ENCODE measurements around the gene RFXAP. TPM values are rescaled to one million over a fixed set of nuclear protein-coding genes. Genes with fewer than 3 reads are reported as not detected.

The RFXAP gene
- total and polyA plus RNA-seq, 2 of the 4 experiments (the other 2 are of a cell fraction), result 0.54 to 2.7 TPM

- ATAC-seq (ENCODE audit: low read depth), result peak; percentile 27; the same call in 1 of the 2 replicates
- no peak overlapping the region for H2BK120ac ChIP-seq (ENCODE audit: low read depth, low read length)
- H2BK20ac ChIP-seq (ENCODE audit: low read depth, low read length), result no peak overlapping the region
- H2AFZ ChIP-seq (replicated peaks; ENCODE audit: low read length, poor library complexity), result no peak overlapping the region
- H4K8ac ChIP-seq (ENCODE audit: low read depth in 2 of 2, low read length in 2 of 2), result no peak overlapping the region
- TF ChIP-seq RCOR1 (IDR thresholded peaks at IDR 0.05; ENCODE audit: insufficient replicate concordance, low read length) (no peak), POLR2A (IDR thresholded peaks at IDR 0.05; ENCODE audit: low read depth, low read length) (no peak), BHLHE40 (IDR thresholded peaks at IDR 0.05; ENCODE audit: low read depth, low read length) (no peak), CHD1 (IDR thresholded peaks at IDR 0.05; ENCODE audit: low read depth, low read length) (no peak), ELK1 (IDR thresholded peaks at IDR 0.05; ENCODE audit: borderline replicate concordance, low read depth, low read length) (no peak), RAD21 (IDR thresholded peaks at IDR 0.05; ENCODE audit: low read length) (no peak), FOS (IDR thresholded peaks at IDR 0.05; ENCODE audit: low read depth, low read length) (no peak), MXI1 (IDR thresholded peaks at IDR 0.05; ENCODE audit: borderline replicate concordance, low read depth, low read length) (no peak), CTCF (conservative IDR thresholded peaks at IDR 0.05; ENCODE audit: low read depth, low read length) (no peak), RFX5 (IDR thresholded peaks at IDR 0.05; ENCODE audit: low read depth, low read length) (no peak), SMC3 (IDR thresholded peaks at IDR 0.05; ENCODE audit: low read depth, low read length) (no peak), CEBPB (IDR thresholded peaks at IDR 0.05; ENCODE audit: low read depth, low read length) (no peak), MAZ (IDR thresholded peaks at IDR 0.05; ENCODE audit: borderline replicate concordance, low read depth, low read length) (no peak), MAFK (IDR thresholded peaks at IDR 0.05; ENCODE audit: low read depth, low read length) (no peak), USF2 (IDR thresholded peaks at IDR 0.05; ENCODE audit: low read depth, low read length) (no peak), NFE2L2 (IDR thresholded peaks at IDR 0.05; ENCODE audit: low read depth, low read length) (no peak)
- H3K4me1 ChIP-seq (ENCODE audit: control insufficient read depth, insufficient read depth, low read length), result no peaks in the 10 kb centered on the region
- H3K56ac ChIP-seq (ENCODE audit: extremely low read depth, insufficient read depth, low read length), result no peak overlapping the region
- H3K9ac ChIP-seq (ENCODE audit: low read depth, low read length), result no peak overlapping the region
- H4K20me1 ChIP-seq (ENCODE audit: insufficient read depth, low read length), result no peaks in the 10 kb centered on the region
- no peak overlapping the region for H2AK5ac ChIP-seq (ENCODE audit: low read depth, low read length)
- dilution Hi-C loops (cut with HindIII; ENCODE audit: low sequenced_read_pairs, unreplicated experiment) (no loop called here), intact Hi-C loops (cut with micrococcal nuclease) (no loop called here), in situ Hi-C loops (cut with MboI; ENCODE audit: low sequenced_read_pairs) (no loop called here)
- no peak overlapping the region for H3K4me2 ChIP-seq (ENCODE audit: low read depth, low read length)
- POLR2A ChIA-PET (ENCODE audit: unreplicated experiment), result no interaction called here
- no peaks in the 10 kb centered on the region for H3K9me3 ChIP-seq (ENCODE audit: control insufficient read depth, insufficient read depth, low read length)
- no peak overlapping the region for H3K4me3 ChIP-seq (ENCODE audit: insufficient read depth, low read depth, low read length)
- DNase-seq, result peak; percentile 47
- H3K79me1 ChIP-seq (ENCODE audit: low read depth in 1 of 2, low read length in 2 of 2), result no peaks in the 10 kb centered on the region
- CTCF ChIA-PET, result no interaction called here
- BruUV-seq (replicated peaks), result no TSS peak
- peaks cover 2% of the 10 kb centered on the region; the same call in 1 of the 2 replicates for H3K27me3 ChIP-seq (ENCODE audit: control insufficient read depth, insufficient read depth, low read length)
- no peak overlapping the region for H3K27ac ChIP-seq (ENCODE audit: insufficient read depth, low read length)
- H3K4ac ChIP-seq (ENCODE audit: low read depth, low read length), result no peak overlapping the region
- H2BK5ac ChIP-seq (ENCODE audit: low read depth, low read length, poor library complexity, severe bottlenecking), result no peak overlapping the region
- H3K36me3 ChIP-seq (ENCODE audit: control insufficient read depth, insufficient read depth, low read length), result no peaks in the 10 kb centered on the region
- H2BK15ac ChIP-seq (ENCODE audit: low read depth, low read length), result no peak overlapping the region
- no peak overlapping the region for H3K14ac ChIP-seq (replicated peaks; ENCODE audit: low read depth, low read length)
- H3K9me1 ChIP-seq (ENCODE audit: insufficient read depth, low read length), result no peaks in the 10 kb centered on the region
- no peak overlapping the region for H3K18ac ChIP-seq (ENCODE audit: low read depth, low read length)
- H2AK9ac ChIP-seq (replicated peaks; ENCODE audit: low read depth, low read length, poor library complexity), result no peak overlapping the region
- no peak overlapping the region for H4K91ac ChIP-seq (ENCODE audit: insufficient read depth, low read depth, low read length)
- no peak overlapping the region for H4K5ac ChIP-seq (ENCODE audit: low read depth, low read length)
- H3K23ac ChIP-seq (ENCODE audit: low read depth, low read length), result no peak overlapping the region
- no CpG with 5 or more reads among the region's 4 CpGs for WGBS, 2 experiments (ENCODE audit: extremely low coverage in 2 of 2, insufficient read length in 1 of 2)
These were observed 30.7 kb upstream of the RFXAP start for GRCh38 chr13:36788276-36788675.

Data from IMR-90 (cell line).